ACC112 (cell line): Measurements from ENCODE around the gene CLEC18B.

Experiments used
- H2AFZ ChIP-seq: fragments of 200-600 bp; sonication (generic); one replicate; pipeline ENCODE4 v1.6.0; 2017; ENCODE audit warnings: antibody characterized with exemption, low read length; ENCODE audit not compliant: unreplicated experiment
- H3K27ac ChIP-seq: fragments of 200-600 bp; sonication (generic); 2 replicates; pipeline ENCODE4 v1.5.1; 2014; ENCODE audit warnings: low read depth, mild to moderate bottlenecking, antibody characterized with exemption, low read length, moderate library complexity
- H3K27me3 ChIP-seq: fragments of 200-600 bp; sonication (generic); 2 replicates; pipeline ENCODE4 v1.6.1; 2014; ENCODE audit warnings: mild to moderate bottlenecking, antibody characterized with exemption, low read length, moderate library complexity, mixed read lengths; ENCODE audit not compliant: insufficient read depth
- H3K36me3 ChIP-seq: fragments of 200-600 bp; sonication (generic); 2 replicates; pipeline ENCODE4 v1.6.1; 2016; ENCODE audit warnings: mild to moderate bottlenecking, antibody characterized with exemption, low read length, moderate library complexity, mixed read lengths; ENCODE audit not compliant: insufficient read depth
- H3K4me1 ChIP-seq: fragments of 200-600 bp; sonication (generic); one replicate; pipeline ENCODE4 v1.6.1; 2016; ENCODE audit warnings: low read length, mixed read lengths; ENCODE audit not compliant: insufficient read depth, unreplicated experiment, control insufficient read depth
- H3K4me3 ChIP-seq: fragments of 200-600 bp; sonication (generic); 2 replicates; pipeline ENCODE4 v1.5.1; 2014; ENCODE audit warnings: mild to moderate bottlenecking, low read depth, low read length
- H3K79me2 ChIP-seq: fragments of 200-600 bp; sonication (generic); one replicate; pipeline ENCODE4 v1.6.0; 2016; ENCODE audit warnings: low read length; ENCODE audit not compliant: control insufficient read depth, unreplicated experiment, insufficient read depth

The CLEC18B gene

DNA sequence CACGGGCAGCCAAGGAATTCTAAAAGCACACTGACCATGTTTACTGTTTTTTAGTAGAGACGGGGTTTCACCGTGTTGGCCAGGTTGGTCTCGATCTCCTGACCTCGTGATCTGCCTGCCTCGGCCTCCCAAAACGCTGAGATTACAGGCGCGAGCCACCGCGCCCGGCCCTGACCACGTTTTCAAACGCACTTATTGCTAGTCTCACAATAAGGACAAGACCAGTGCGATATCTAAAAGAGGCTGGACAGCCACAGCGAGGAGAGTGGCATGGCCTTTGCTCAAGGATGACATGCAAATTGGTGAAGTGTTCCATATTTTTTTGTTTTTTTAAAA, 35.0 kb upstream of the CLEC18B start:
- H3K27ac ChIP-seq = peak overlapping the region; percentile 98
- peaks cover 33% of the 10 kb centered on the region for H3K36me3 ChIP-seq
- no peaks in the 10 kb centered on the region for H3K79me2 ChIP-seq

GRCh38 chr16:74455619-74456289, 34.5 kb upstream of the CLEC18B start:
- H3K27me3 ChIP-seq = no peaks in the 10 kb centered on the region
- H3K4me1 ChIP-seq = peaks cover 40% of the 10 kb centered on the region
- H3K27ac ChIP-seq = peak overlapping the region; percentile 98
- H3K4me3 ChIP-seq = peak overlapping the region; percentile 42; the same call in 1 of the 2 replicates
- H3K36me3 ChIP-seq = peaks cover 31% of the 10 kb centered on the region
- no peak overlapping the region for H2AFZ ChIP-seq
- H3K79me2 ChIP-seq = no peaks in the 10 kb centered on the region

More for the DNA sequence above, 35.0 kb upstream of the CLEC18B start:
- peaks cover 36% of the 10 kb centered on the region for H3K4me1 ChIP-seq
- H2AFZ ChIP-seq = no peak overlapping the region
- no peak overlapping the region for H3K4me3 ChIP-seq
- no peaks in the 10 kb centered on the region for H3K27me3 ChIP-seq

- H3K27ac ChIP-seq = peak overlapping the region; percentile 98
- no peaks in the 10 kb centered on the region for H3K79me2 ChIP-seq
- H3K4me3 ChIP-seq = peak overlapping the region; percentile 42; the same call in 1 of the 2 replicates
- H2AFZ ChIP-seq = no peak overlapping the region
- peaks cover 45% of the 10 kb centered on the region for H3K4me1 ChIP-seq
- no peaks in the 10 kb centered on the region for H3K27me3 ChIP-seq
- H3K36me3 ChIP-seq = peaks cover 27% of the 10 kb centered on the region
Observed at GRCh38 chr16:74455213-74455612, 33.9 kb upstream of the CLEC18B start.

DNA sequence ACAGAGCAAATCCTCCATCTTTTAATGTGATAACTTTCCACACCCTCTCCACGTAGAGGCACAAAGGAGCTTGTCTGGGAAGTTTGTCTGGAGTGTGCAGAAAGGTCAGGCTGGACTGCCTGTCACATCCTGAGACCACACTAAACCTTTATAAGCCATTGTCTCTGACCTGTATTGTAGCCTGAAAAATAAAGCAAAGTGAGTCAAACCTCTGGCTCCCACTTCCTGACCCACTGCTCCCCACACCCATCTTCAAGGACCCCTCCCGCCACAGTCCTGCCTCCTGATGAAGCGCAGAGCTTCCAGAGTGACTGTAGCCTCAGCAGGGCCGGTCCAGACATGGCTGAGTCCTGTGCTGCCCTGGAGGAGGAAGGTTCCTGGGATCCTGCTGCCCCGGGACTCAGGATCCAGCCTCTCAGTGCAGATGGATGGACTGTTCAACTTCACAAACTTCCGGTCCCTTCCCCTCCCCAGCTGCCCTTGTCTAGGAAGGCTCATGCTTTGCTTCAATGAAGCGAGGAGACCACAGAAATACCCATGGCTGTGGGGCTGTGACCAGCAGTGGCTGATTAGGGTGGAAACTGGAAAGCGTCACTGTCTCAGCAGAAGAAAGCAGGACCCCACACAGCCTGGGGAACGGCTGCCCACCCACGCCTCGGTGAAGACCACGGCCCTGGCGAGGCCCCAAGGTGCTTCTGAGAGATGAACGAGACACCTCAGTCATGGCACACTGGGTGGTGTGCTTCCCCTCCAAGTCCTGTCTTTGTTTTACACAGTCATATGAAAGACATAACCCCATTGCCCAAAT, 30.9 kb upstream of the CLEC18B start:
- H3K79me2 ChIP-seq = peaks cover 4% of the 10 kb centered on the region
- no peak overlapping the region; the same call in 1 of the 2 replicates for H3K27ac ChIP-seq
- H3K4me1 ChIP-seq = peaks cover 66% of the 10 kb centered on the region
- H2AFZ ChIP-seq = no peak overlapping the region
- no peak overlapping the region for H3K4me3 ChIP-seq
- no peaks in the 10 kb centered on the region for H3K27me3 ChIP-seq
- peaks cover 11% of the 10 kb centered on the region for H3K36me3 ChIP-seq

DNA sequence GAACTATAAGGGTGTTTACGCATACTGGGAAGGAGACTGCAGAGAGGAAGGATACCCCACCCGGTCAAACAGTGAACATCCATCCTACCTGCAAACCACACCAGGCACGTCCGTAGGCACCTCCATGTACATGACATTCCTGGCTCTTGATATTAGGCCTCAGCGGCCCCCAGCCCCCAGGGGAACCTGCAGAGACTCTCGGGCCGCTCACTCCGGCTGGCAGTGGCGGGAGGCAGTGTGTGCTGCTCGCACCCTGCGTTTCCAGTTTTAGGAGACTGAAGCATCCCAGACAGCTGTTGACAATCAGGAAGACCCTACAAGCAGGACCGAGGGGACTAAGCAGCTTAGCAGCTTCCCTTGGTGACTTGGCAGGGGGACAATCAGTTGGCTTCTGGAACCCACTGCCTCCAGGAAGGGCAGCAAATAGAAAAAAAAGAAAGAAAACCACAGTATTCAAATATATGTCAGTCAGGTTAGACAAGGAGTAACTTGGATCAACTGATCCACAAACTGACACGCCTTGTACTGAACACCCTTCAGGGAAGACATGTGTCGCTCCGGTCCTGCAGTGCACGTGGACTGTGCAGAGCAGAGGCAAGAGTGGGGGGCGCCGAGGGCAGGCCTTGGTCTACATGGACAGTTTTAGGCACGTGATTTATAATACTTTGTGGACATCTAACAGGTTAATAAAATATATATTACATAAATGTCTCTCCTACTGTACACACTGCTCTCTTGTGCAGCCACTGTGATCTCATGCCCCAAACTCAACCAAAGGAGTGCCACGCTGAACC, 29.9 kb upstream of the CLEC18B start:
- no peak overlapping the region for H2AFZ ChIP-seq
- peak overlapping the region; percentile 97 for H3K27ac ChIP-seq
- no peak overlapping the region for H3K4me3 ChIP-seq
- H3K27me3 ChIP-seq = no peaks in the 10 kb centered on the region
- peaks cover 56% of the 10 kb centered on the region for H3K4me1 ChIP-seq
- H3K36me3 ChIP-seq = peaks cover 11% of the 10 kb centered on the region
- H3K79me2 ChIP-seq = peaks cover 4% of the 10 kb centered on the region

GRCh38 chr16:74450236-74450635, 29.0 kb upstream of the CLEC18B start:
- Histone ChIP-seq H3K4me1 (peaks cover 46% of the 10 kb centered on the region), H2AFZ (no peak overlapping the region), H3K79me2 (peaks cover 4% of the 10 kb centered on the region), H3K36me3 (peaks cover 11% of the 10 kb centered on the region), H3K27ac (peak overlapping the region; percentile 97), H3K4me3 (0 out of 2 replicates have a peak overlapping the region, but pooled peaks have one; percentile 56), H3K27me3 (no peaks in the 10 kb centered on the region)

DNA sequence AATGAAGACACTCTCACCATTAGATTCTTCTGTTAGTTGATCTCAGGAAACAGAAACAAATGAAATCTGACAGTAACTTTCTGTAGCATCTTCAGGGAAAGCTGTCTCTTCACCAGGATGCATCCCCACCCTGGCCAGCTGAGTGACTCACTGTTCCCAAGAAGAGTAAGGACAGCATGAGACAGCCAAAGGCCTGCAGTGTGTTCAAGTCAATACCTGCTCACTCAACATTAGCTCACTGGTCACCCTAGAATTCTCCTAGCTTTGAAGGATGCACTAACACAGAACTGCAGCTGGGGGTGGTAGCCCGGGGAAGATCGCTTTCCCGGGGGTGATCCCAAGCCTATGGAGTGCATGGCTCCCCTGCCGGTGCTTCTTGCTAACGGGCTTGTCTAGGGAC, 28.2 kb upstream of the CLEC18B start:
- Histone ChIP-seq H2AFZ (no peak overlapping the region), H3K79me2 (peaks cover 4% of the 10 kb centered on the region), H3K27me3 (no peaks in the 10 kb centered on the region), H3K4me3 (peak overlapping the region; percentile 56), H3K36me3 (peaks cover 11% of the 10 kb centered on the region), H3K27ac (peak overlapping the region; percentile 97), H3K4me1 (peaks cover 40% of the 10 kb centered on the region)

DNA sequence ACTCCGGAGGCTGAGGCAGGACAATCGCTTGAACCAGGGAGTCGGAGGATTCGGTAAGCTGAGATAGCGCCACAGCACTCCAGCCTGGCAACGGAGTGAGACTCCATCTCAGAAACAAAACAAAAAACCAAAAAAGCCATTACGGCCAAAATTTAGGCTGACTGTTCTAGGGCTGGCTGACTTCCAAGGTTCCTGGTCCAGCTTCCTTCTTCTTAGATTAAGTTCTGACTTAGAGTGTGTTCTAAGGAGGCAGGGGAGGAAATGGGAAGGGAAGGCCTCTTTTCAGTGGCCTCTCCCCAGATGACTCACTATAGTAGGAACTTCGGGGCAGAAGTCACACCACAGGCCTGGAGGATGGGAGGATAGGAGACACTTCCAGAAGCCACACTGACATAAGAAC, 27.7 kb upstream of the CLEC18B start:
- peaks cover 11% of the 10 kb centered on the region for H3K36me3 ChIP-seq
- peak overlapping the region; percentile 97 for H3K27ac ChIP-seq
- no peak overlapping the region for H2AFZ ChIP-seq
- peaks cover 40% of the 10 kb centered on the region for H3K4me1 ChIP-seq
- no peaks in the 10 kb centered on the region for H3K27me3 ChIP-seq
- H3K79me2 ChIP-seq = peaks cover 4% of the 10 kb centered on the region
- H3K4me3 ChIP-seq = peak overlapping the region; percentile 56

DNA sequence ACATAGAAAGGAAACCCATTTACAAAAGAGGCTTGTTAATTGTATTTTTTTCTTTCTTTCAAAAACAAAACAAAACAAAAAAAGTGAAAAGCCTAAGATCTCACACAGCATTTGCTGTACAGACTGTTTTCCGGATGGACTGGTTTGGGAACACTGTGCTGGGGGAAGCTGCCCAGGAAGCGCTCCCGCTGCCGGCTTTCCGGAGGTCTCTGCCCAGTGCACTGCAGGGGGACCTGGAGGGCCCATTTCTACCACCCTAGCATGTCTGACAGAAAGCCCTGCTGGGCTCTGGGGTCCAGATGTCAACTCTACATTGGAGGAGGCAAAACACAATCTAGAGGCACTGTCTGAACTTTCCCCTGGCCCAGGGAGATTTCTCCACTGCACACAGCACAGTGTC, 26.3 kb upstream of the CLEC18B start:
- no peak overlapping the region for H3K4me3 ChIP-seq
- H3K36me3 ChIP-seq = peaks cover 6% of the 10 kb centered on the region; the same call in 1 of the 2 replicates
- no peaks in the 10 kb centered on the region for H3K27me3 ChIP-seq
- H3K27ac ChIP-seq = no peak overlapping the region; the same call in 1 of the 2 replicates
- peaks cover 40% of the 10 kb centered on the region for H3K4me1 ChIP-seq
- peaks cover 4% of the 10 kb centered on the region for H3K79me2 ChIP-seq
- H2AFZ ChIP-seq = no peak overlapping the region

DNA sequence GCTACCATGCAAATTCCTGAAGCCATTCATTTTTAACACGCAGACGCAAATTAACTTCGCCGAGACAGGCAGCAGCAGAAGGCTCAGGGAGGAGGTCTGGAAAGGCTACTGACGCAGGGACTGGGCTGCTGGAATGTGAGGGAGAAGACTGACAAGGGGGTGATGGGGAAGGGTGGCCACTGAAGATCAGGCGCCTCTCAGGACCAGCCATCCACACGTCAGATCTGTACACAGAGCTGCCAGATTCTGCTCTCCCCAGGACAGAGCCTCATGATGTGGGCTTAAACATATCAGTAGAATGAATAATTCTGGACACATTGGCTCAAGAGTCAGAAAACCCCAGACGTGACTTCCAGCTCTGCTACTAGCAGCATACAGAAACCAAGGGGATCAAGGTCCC, 25.6 kb upstream of the CLEC18B start:
- Histone ChIP-seq H3K4me3 (no peak overlapping the region), H3K27me3 (no peaks in the 10 kb centered on the region), H2AFZ (no peak overlapping the region), H3K79me2 (peaks cover 4% of the 10 kb centered on the region), H3K27ac (no peak overlapping the region), H3K36me3 (peaks cover 4% of the 10 kb centered on the region; the same call in 1 of the 2 replicates), H3K4me1 (peaks cover 36% of the 10 kb centered on the region)
